ENCODE data around the gene RERE. TPM values are rescaled to one million over a fixed set of nuclear protein-coding genes. Genes with fewer than 3 reads are reported as not detected.

Gene RERE
- total and polyA plus RNA-seq, 2 experiments from 2014 or later = 148 to 170 TPM

DNA sequence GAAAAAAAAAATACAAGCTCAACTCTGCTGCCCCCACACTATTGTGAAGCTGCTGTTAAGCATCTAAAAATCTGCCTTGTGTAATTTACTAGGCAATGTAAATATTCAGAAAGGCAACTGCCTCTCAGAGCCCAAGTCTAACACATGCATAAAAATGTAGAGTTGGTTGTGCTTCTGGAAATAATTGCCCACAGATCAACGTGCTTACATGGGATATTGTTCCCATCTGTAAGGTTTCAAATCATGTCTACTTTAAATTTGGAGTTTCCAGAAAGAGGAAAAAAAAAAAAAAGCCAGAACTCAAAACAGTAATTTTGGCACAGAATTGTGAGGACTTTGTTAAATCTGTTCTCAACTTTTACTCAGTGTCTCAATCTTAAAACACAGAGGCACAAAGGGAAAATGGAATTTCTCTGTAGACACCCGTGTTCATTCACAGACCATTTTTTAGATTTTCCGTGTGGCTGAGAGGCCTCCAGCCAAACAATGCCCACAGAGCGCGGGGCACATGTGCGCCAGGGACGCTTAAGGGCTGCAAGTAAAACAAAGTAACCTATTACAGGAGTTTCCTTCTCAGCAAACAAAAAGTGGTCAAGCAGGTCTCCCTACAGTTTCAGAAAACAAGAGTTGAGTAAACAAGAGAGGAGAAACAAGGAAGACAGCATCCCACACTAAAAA, 115.5 kb downstream of the RERE start:
- ATAC-seq (peak; percentile 57), DNase-seq (ENCODE audit: low spot score) (peak; percentile 81)
- Histone ChIP-seq H3F3A (replicated peaks; ENCODE audit: low read depth) (no peaks in the 10 kb centered on the region), H3K4me1 (ENCODE audit: insufficient read depth) (peaks cover 54% of the 10 kb centered on the region), H3K27me3 (ENCODE audit: insufficient read depth) (no peaks in the 10 kb centered on the region), H3K27ac (ENCODE audit: low read depth) (peak overlapping the region; percentile 95), H3K4me2 (peak overlapping the region; percentile 77), H3K79me2 (replicated peaks; ENCODE audit: insufficient read depth) (peaks cover 92% of the 10 kb centered on the region), H3K4me3 (peak overlapping the region; percentile 59), H3K9me2 (ENCODE audit: insufficient read depth) (no peaks in the 10 kb centered on the region), H4K20me1 (replicated peaks; ENCODE audit: insufficient read depth) (peaks cover 5% of the 10 kb centered on the region; the same call in 1 of the 2 replicates), H3K36me3 (ENCODE audit: insufficient read depth) (no peaks in the 10 kb centered on the region), H2AFZ (no peak overlapping the region)
- Mint-ChIP-seq H3K27me3 (ENCODE audit: insufficient read depth, low read depth, poor library complexity) (peaks cover 13% of the 10 kb centered on the region), H3K4me3 (peak overlapping the region; percentile 93), H3K4me1 (peaks cover 56% of the 10 kb centered on the region), H3K9me3 (no peaks in the 10 kb centered on the region), H3K36me3 (ENCODE audit: low read depth) (no peaks in the 10 kb centered on the region; the same call in 2 of the 3 replicates), H3K27ac (peak overlapping the region; percentile 99)
- TF ChIP-seq JUNB (IDR thresholded peaks at IDR 0.05; ENCODE audit: unreplicated experiment) (no peak), POLR2AphosphoS5 (IDR thresholded peaks at IDR 0.05; ENCODE audit: low read depth) (peak; percentile 53; the same call in 1 of the 2 replicates), ZNF331 (CRISPR knock-in tag; IDR thresholded peaks at IDR 0.05; ENCODE audit: low read depth) (no peak)

- H3K4me2 ChIP-seq = peak overlapping the region; percentile 77; the same call in 1 of the 2 replicates
- H3K9me3 Mint-ChIP-seq = no peaks in the 10 kb centered on the region
- H3F3A ChIP-seq (replicated peaks; ENCODE audit: low read depth) = no peaks in the 10 kb centered on the region
- DNase-seq (ENCODE audit: low spot score) (no peak), ATAC-seq (no peak)
- peak overlapping the region; percentile 16; the same call in 1 of the 3 replicates for H3K4me3 Mint-ChIP-seq
- no peaks in the 10 kb centered on the region for H3K9me2 ChIP-seq (ENCODE audit: insufficient read depth)
- H3K4me3 ChIP-seq = no peak overlapping the region
- no peak overlapping the region for H3K27ac ChIP-seq (ENCODE audit: low read depth)
- H3K36me3 ChIP-seq (ENCODE audit: insufficient read depth) = no peaks in the 10 kb centered on the region
- no peaks in the 10 kb centered on the region; the same call in 2 of the 3 replicates for H3K36me3 Mint-ChIP-seq (ENCODE audit: low read depth)
- H3K27ac Mint-ChIP-seq = peak overlapping the region; percentile 39; the same call in 1 of the 2 replicates
- no peak overlapping the region for H2AFZ ChIP-seq
- H3K79me2 ChIP-seq (replicated peaks; ENCODE audit: insufficient read depth) = peaks cover 92% of the 10 kb centered on the region
- peaks cover 12% of the 10 kb centered on the region for H3K27me3 Mint-ChIP-seq (ENCODE audit: insufficient read depth, low read depth, poor library complexity)
- peaks cover 56% of the 10 kb centered on the region for H3K4me1 Mint-ChIP-seq
- H3K27me3 ChIP-seq (ENCODE audit: insufficient read depth) = no peaks in the 10 kb centered on the region
- H4K20me1 ChIP-seq (replicated peaks; ENCODE audit: insufficient read depth) = peaks cover 25% of the 10 kb centered on the region
- H3K4me1 ChIP-seq (ENCODE audit: insufficient read depth) = peaks cover 67% of the 10 kb centered on the region
- TF ChIP-seq JUNB (IDR thresholded peaks at IDR 0.05; ENCODE audit: unreplicated experiment) (no peak), EZH2phosphoT487 (IDR thresholded peaks at IDR 0.05; ENCODE audit: unreplicated experiment) (no peak), STAT1 (IDR thresholded peaks at IDR 0.05; ENCODE audit: unreplicated experiment) (no peak), ZNF114 (CRISPR knock-in tag; IDR thresholded peaks at IDR 0.05) (no peak), POLR2AphosphoS5 (IDR thresholded peaks at IDR 0.05; ENCODE audit: low read depth) (no peak), REST (IDR thresholded peaks at IDR 0.05; ENCODE audit: unreplicated experiment) (no peak), ZNF331 (CRISPR knock-in tag; IDR thresholded peaks at IDR 0.05; ENCODE audit: low read depth) (no peak)
- TF ChIP-seq, protein P1, sequence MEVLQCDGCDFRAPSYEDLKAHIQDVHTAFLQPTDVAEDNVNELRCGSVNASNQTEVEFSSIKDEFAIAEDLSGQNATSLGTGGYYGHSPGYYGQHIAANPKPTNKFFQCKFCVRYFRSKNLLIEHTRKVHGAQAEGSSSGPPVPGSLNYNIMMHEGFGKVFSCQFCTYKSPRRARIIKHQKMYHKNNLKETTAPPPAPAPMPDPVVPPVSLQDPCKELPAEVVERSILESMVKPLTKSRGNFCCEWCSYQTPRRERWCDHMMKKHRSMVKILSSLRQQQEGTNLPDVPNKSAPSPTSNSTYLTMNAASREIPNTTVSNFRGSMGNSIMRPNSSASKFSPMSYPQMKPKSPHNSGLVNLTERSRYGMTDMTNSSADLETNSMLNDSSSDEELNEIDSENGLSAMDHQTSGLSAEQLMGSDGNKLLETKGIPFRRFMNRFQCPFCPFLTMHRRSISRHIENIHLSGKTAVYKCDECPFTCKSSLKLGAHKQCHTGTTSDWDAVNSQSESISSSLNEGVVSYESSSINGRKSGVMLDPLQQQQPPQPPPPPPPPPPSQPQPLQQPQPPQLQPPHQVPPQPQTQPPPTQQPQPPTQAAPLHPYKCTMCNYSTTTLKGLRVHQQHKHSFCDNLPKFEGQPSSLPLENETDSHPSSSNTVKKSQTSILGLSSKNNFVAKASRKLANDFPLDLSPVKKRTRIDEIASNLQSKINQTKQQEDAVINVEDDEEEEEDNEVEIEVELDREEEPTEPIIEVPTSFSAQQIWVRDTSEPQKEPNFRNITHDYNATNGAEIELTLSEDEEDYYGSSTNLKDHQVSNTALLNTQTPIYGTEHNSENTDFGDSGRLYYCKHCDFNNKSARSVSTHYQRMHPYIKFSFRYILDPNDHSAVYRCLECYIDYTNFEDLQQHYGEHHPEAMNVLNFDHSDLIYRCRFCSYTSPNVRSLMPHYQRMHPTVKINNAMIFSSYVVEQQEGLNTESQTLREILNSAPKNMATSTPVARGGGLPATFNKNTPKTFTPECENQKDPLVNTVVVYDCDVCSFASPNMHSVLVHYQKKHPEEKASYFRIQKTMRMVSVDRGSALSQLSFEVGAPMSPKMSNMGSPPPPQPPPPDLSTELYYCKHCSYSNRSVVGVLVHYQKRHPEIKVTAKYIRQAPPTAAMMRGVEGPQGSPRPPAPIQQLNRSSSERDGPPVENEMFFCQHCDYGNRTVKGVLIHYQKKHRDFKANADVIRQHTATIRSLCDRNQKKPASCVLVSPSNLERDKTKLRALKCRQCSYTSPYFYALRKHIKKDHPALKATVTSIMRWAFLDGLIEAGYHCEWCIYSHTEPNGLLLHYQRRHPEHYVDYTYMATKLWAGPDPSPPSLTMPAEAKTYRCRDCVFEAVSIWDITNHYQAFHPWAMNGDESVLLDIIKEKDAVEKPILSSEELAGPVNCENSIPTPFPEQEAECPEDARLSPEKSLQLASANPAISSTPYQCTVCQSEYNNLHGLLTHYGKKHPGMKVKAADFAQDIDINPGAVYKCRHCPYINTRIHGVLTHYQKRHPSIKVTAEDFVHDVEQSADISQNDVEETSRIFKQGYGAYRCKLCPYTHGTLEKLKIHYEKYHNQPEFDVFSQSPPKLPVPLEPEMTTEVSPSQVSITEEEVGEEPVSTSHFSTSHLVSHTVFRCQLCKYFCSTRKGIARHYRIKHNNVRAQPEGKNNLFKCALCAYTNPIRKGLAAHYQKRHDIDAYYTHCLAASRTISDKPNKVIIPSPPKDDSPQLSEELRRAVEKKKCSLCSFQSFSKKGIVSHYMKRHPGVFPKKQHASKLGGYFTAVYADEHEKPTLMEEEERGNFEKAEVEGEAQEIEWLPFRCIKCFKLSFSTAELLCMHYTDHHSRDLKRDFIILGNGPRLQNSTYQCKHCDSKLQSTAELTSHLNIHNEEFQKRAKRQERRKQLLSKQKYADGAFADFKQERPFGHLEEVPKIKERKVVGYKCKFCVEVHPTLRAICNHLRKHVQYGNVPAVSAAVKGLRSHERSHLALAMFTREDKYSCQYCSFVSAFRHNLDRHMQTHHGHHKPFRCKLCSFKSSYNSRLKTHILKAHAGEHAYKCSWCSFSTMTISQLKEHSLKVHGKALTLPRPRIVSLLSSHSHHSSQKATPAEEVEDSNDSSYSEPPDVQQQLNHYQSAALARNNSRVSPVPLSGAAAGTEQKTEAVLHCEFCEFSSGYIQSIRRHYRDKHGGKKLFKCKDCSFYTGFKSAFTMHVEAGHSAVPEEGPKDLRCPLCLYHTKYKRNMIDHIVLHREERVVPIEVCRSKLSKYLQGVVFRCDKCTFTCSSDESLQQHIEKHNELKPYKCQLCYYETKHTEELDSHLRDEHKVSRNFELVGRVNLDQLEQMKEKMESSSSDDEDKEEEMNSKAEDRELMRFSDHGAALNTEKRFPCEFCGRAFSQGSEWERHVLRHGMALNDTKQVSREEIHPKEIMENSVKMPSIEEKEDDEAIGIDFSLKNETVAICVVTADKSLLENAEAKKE (CRISPR knock-in tag; IDR thresholded peaks at IDR 0.05) = no peak
- TF ChIP-seq, protein P2, sequence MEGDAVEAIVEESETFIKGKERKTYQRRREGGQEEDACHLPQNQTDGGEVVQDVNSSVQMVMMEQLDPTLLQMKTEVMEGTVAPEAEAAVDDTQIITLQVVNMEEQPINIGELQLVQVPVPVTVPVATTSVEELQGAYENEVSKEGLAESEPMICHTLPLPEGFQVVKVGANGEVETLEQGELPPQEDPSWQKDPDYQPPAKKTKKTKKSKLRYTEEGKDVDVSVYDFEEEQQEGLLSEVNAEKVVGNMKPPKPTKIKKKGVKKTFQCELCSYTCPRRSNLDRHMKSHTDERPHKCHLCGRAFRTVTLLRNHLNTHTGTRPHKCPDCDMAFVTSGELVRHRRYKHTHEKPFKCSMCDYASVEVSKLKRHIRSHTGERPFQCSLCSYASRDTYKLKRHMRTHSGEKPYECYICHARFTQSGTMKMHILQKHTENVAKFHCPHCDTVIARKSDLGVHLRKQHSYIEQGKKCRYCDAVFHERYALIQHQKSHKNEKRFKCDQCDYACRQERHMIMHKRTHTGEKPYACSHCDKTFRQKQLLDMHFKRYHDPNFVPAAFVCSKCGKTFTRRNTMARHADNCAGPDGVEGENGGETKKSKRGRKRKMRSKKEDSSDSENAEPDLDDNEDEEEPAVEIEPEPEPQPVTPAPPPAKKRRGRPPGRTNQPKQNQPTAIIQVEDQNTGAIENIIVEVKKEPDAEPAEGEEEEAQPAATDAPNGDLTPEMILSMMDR (conservative IDR thresholded peaks at IDR 0.05; ENCODE audit: low read depth in 2 of 2) = no peak
These were observed 117.8 kb downstream of the RERE start for GRCh38 chr1:8699679-8700078.
